HL-60 (cell line): ENCODE measurements around the gene DOCK9.

ENCODE experiments used
- DNase-seq, 2 experiments: peaks; one replicate each; pipeline ENCODE4 v3.0.0-alpha.2; 2010 to 2020; ENCODE audit warnings: low read depth in 1 of 2, low spot score in 1 of 2
- H3K27ac ChIP-seq: fragments of 250-450 bp; sonication (Bioruptor Pico); replicated peaks from 2 replicates; pipeline ENCODE4 v1.5.1; 2020; ENCODE audit warnings: mild to moderate bottlenecking, moderate library complexity
- H3K27me3 ChIP-seq: fragments of 250-450 bp; sonication (Bioruptor Pico); 2 replicates; pipeline ENCODE4 v1.5.1; 2021; ENCODE audit warnings: mild to moderate bottlenecking, moderate library complexity; ENCODE audit not compliant: insufficient read depth, poor library complexity, severe bottlenecking
- H3K4me3 ChIP-seq: replicated peaks from 2 replicates; pipeline ENCODE4 v1.5.1; 2011; ENCODE audit warnings: mild to moderate bottlenecking, control low read depth, low read length; ENCODE audit not compliant: insufficient read depth
- CTCF ChIP-seq: IDR thresholded peaks from one replicate; pipeline ENCODE4 v1.5.1; 2011; ENCODE audit warnings: low read length, control low read depth, inconsistent platforms; ENCODE audit not compliant: insufficient read depth
- GABPA ChIP-seq: IDR thresholded peaks from 2 replicates; pipeline ENCODE4 v1.6.1; 2012; ENCODE audit warnings: low read depth
- POLR2AphosphoS5 ChIP-seq: IDR thresholded peaks from 2 replicates; pipeline ENCODE4 v1.6.1; 2012; ENCODE audit warnings: low read depth
- REST ChIP-seq: IDR thresholded peaks from 2 replicates; pipeline ENCODE4 v1.6.1; 2012; ENCODE audit warnings: low read depth; ENCODE audit not compliant: insufficient replicate concordance
- SPI1 ChIP-seq: IDR thresholded peaks from 2 replicates; pipeline ENCODE4 v1.6.1; 2012; ENCODE audit warnings: low read depth, mild to moderate bottlenecking, borderline replicate concordance

Gene DOCK9

GRCh38 chr13:98829541-98829940 is 148.3 kb downstream of the DOCK9 start:
- Histone ChIP-seq H3K4me3 (no peak overlapping the region), H3K27me3 (peaks cover 27% of the 10 kb centered on the region), H3K27ac (no peak overlapping the region)
- no peak for DNase-seq
- no peak for TF ChIP-seq SPI1
- TF ChIP-seq POLR2AphosphoS5, result no peak
- no peak for TF ChIP-seq GABPA
- TF ChIP-seq CTCF, result no peak
- no peak for TF ChIP-seq REST

- Histone ChIP-seq H3K4me3 (no peak overlapping the region), H3K27me3 (peaks cover 19% of the 10 kb centered on the region), H3K27ac (no peak overlapping the region)
- no peak for DNase-seq
- no peak for TF ChIP-seq GABPA
- TF ChIP-seq CTCF, result no peak
- no peak for TF ChIP-seq POLR2AphosphoS5
- TF ChIP-seq SPI1, result no peak
- TF ChIP-seq REST, result no peak
These were observed 149.2 kb downstream of the DOCK9 start for GRCh38 chr13:98828614-98829013.

- DNase-seq, result no peak
- TF ChIP-seq GABPA, result no peak
- TF ChIP-seq POLR2AphosphoS5, result no peak
- no peak for TF ChIP-seq CTCF
- TF ChIP-seq SPI1, result no peak
- TF ChIP-seq REST, result no peak
- Histone ChIP-seq H3K4me3 (no peak overlapping the region), H3K27ac (no peak overlapping the region), H3K27me3 (peaks cover 16% of the 10 kb centered on the region)
These were observed 150.4 kb downstream of the DOCK9 start for GRCh38 chr13:98827449-98827848.
